ENCODE results near the gene DMAC1. TPM values are rescaled to one million over a fixed set of nuclear protein-coding genes. Genes with fewer than 3 reads are reported as not detected.

The DMAC1 gene
- total and polyA plus RNA-seq, 4 donors: 12.3 to 32.3 (median 20.3) TPM

DNA sequence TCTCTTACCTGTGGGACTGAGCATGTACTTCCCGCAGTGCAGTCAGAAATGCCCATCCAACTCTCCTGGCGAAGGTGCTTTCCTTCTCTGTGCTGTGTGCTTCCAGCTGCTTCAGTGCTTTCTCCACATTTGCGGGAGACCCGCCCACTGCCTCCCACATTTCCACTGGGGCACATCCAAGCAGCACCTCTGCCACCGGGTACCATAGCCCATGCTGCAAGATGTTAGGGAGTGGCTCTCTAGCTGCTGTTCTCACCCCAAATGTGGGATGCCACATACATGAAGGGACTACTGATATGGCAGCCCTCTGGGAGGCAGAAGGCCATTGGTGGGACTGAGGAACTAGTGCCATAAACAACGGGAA is 8.8 kb downstream of the DMAC1 start:
- Histone ChIP-seq H3K9me3 (ENCODE audit: control insufficient read depth, low read length) (no peaks in the 10 kb centered on the region), H3K4me1 (ENCODE audit: control insufficient read depth in 1 of 2, insufficient read depth in 2 of 2, low read length in 2 of 2) (no peaks in the 10 kb centered on the region), H3K36me3 (ENCODE audit: control insufficient read depth in 1 of 2, insufficient read depth in 2 of 2, low read length in 1 of 2) (peaks cover 2 to 3% of the 10 kb centered on the region in 2 donors), H3K27ac (ENCODE audit: low read depth in 1 of 2, low read length in 2 of 2) (no peak overlapping the region), H3K4me3 (ENCODE audit: low read length in 2 of 2) (no peak overlapping the region), H3K27me3 (ENCODE audit: control insufficient read depth in 1 of 2, insufficient read depth in 2 of 2, low read length in 1 of 2) (no peaks in the 10 kb centered on the region)
- 88 to 91% methylated on average over 6 of the region's 6 CpGs for WGBS, 2 donors
- DNase-seq (no peak), ATAC-seq (ENCODE audit: low FRiP score) (no peak)
- intact Hi-C loops (cut with DNase I): no loop called here

DNA sequence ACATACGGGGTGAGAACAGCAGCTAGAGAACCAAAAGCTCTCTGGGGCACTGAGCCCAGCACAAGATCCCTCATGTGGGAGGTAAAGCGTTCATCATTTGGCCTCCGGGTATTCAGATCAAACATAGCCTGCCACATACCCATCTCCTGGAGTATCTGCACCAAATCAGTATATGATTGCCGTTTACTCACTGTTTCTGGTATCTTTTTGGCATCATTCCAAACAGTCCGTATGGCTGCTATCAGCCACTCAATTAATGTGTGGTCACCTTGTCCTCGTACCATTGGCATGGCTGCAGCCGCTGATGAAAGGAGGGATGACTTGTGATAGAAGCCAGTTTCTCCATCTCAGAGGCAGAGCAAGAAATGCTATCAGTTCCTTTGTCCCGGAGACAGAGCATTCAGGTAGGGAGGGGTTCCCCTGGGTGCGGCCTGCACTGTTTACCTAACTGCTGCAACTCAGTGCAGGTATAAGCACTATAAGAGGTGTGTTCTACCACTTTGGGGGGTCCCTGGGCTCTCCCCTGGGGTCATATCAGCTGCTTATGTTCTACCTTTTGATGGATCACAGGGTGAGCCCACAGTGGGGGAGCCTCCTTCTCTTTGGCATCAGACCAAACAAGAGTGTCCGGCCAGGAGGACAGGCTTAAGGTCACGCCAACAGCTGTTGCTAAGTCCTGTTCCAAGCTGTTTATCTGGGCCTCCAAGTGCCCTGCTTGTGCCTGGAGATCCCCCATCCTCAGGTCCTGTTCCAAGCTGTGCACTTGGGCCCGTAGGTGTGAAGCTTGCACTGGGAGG is 9.4 kb downstream of the DMAC1 start:
- 72 to 78% methylated on average over 12 of the region's 12 CpGs for WGBS, 2 donors
- no peak for ATAC-seq (ENCODE audit: low FRiP score)
- intact Hi-C loops (cut with DNase I): no loop called here

GRCh38 chr9:7788772-7789171 is 10.8 kb downstream of the DMAC1 start:
- H3K36me3 ChIP-seq (ENCODE audit: control insufficient read depth in 1 of 2, insufficient read depth in 2 of 2, low read length in 1 of 2): peaks cover 0 to 3% of the 10 kb centered on the region in 2 donors
- no peaks in the 10 kb centered on the region for H3K4me1 ChIP-seq (ENCODE audit: control insufficient read depth in 1 of 2, insufficient read depth in 2 of 2, low read length in 2 of 2)
- 91 to 98% methylated on average over 3 of the region's 3 CpGs for WGBS, 2 donors
- no peaks in the 10 kb centered on the region for H3K27me3 ChIP-seq (ENCODE audit: control insufficient read depth in 1 of 2, insufficient read depth in 2 of 2, low read length in 1 of 2)
- no peak for DNase-seq
- no peak overlapping the region for H3K27ac ChIP-seq (ENCODE audit: low read depth in 1 of 2, low read length in 2 of 2)
- intact Hi-C loops (cut with DNase I): no loop called here
- no peak for ATAC-seq (ENCODE audit: low FRiP score)
- no peak overlapping the region for H3K4me3 ChIP-seq (ENCODE audit: low read length in 2 of 2)
- no peaks in the 10 kb centered on the region for H3K9me3 ChIP-seq (ENCODE audit: control insufficient read depth, low read length)

More for the DNA sequence above, 9.4 kb downstream of the DMAC1 start:
- Histone ChIP-seq H3K36me3 (ENCODE audit: control insufficient read depth in 1 of 2, insufficient read depth in 2 of 2, low read length in 1 of 2) (peaks cover 0 to 3% of the 10 kb centered on the region in 2 donors), H3K4me1 (ENCODE audit: control insufficient read depth in 1 of 2, insufficient read depth in 2 of 2, low read length in 2 of 2) (no peaks in the 10 kb centered on the region), H3K27ac (ENCODE audit: low read depth in 1 of 2, low read length in 2 of 2) (no peak overlapping the region), H3K9me3 (ENCODE audit: control insufficient read depth, low read length) (no peaks in the 10 kb centered on the region), H3K27me3 (ENCODE audit: control insufficient read depth in 1 of 2, insufficient read depth in 2 of 2, low read length in 1 of 2) (no peaks in the 10 kb centered on the region), H3K4me3 (ENCODE audit: low read length in 2 of 2) (no peak overlapping the region)
- DNase-seq: no peak

- Histone ChIP-seq H3K4me3 (ENCODE audit: low read length in 2 of 2) (no peak overlapping the region), H3K27ac (ENCODE audit: low read depth in 1 of 2, low read length in 2 of 2) (no peak overlapping the region), H3K4me1 (ENCODE audit: control insufficient read depth in 1 of 2, insufficient read depth in 2 of 2, low read length in 2 of 2) (no peaks in the 10 kb centered on the region), H3K9me3 (ENCODE audit: control insufficient read depth, low read length) (no peaks in the 10 kb centered on the region), H3K27me3 (ENCODE audit: control insufficient read depth in 1 of 2, insufficient read depth in 2 of 2, low read length in 1 of 2) (no peaks in the 10 kb centered on the region), H3K36me3 (ENCODE audit: control insufficient read depth in 1 of 2, insufficient read depth in 2 of 2, low read length in 1 of 2) (no peaks in the 10 kb centered on the region)
- ATAC-seq (ENCODE audit: low FRiP score) (no peak), DNase-seq (no peak)
- WGBS, 2 donors: 87 to 96% methylated on average over 3 of the region's 3 CpGs
- intact Hi-C loops (cut with DNase I): no loop called here
Measured at GRCh38 chr9:7785813-7786212, 13.8 kb downstream of the DMAC1 start.

DNA sequence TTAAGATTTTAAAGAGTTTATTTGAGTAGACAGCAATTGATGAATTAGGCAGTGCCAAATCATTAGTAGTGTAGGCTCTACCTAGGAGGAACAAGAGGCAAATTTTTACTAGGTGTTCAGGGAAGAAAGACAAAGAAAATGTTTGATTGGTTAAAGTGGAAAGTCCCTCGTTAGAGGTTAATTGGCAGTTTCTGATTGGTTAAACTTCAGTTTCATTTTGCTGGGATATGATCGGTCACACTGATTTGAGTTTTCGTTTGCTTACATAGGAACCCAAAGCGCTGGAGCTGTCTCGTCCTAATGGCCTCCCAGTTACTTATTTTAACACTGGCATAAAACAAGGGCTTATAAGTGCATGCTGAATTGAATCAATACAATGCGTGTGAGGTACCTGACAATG is 15.1 kb downstream of the DMAC1 start:
- no peak for DNase-seq
- intact Hi-C loops (cut with DNase I): no loop called here
- H3K36me3 ChIP-seq (ENCODE audit: control insufficient read depth in 1 of 2, insufficient read depth in 2 of 2, low read length in 1 of 2): no peaks in the 10 kb centered on the region
- ATAC-seq (ENCODE audit: low FRiP score): no peak
- H3K27me3 ChIP-seq (ENCODE audit: control insufficient read depth in 1 of 2, insufficient read depth in 2 of 2, low read length in 1 of 2): no peaks in the 10 kb centered on the region
- WGBS, 2 donors: 91 to 92% methylated on average over 6 of the region's 6 CpGs
- H3K9me3 ChIP-seq (ENCODE audit: control insufficient read depth, low read length): no peaks in the 10 kb centered on the region
- H3K4me1 ChIP-seq (ENCODE audit: control insufficient read depth in 1 of 2, insufficient read depth in 2 of 2, low read length in 2 of 2): no peaks in the 10 kb centered on the region
- H3K4me3 ChIP-seq (ENCODE audit: low read length in 2 of 2): no peak overlapping the region
- no peak overlapping the region for H3K27ac ChIP-seq (ENCODE audit: low read depth in 1 of 2, low read length in 2 of 2)

GRCh38 chr9:7783635-7784063 is 15.9 kb downstream of the DMAC1 start:
- H3K36me3 ChIP-seq (ENCODE audit: control insufficient read depth in 1 of 2, insufficient read depth in 2 of 2, low read length in 1 of 2): no peaks in the 10 kb centered on the region
- no peak overlapping the region for H3K4me3 ChIP-seq (ENCODE audit: low read length in 2 of 2)
- H3K27ac ChIP-seq (ENCODE audit: low read depth in 1 of 2, low read length in 2 of 2): no peak overlapping the region
- H3K9me3 ChIP-seq (ENCODE audit: control insufficient read depth, low read length): no peaks in the 10 kb centered on the region
- WGBS, 2 donors: 93% methylated on average over 5 of the region's 5 CpGs
- DNase-seq: no peak
- H3K4me1 ChIP-seq (ENCODE audit: control insufficient read depth in 1 of 2, insufficient read depth in 2 of 2, low read length in 2 of 2): no peaks in the 10 kb centered on the region
- no peaks in the 10 kb centered on the region for H3K27me3 ChIP-seq (ENCODE audit: control insufficient read depth in 1 of 2, insufficient read depth in 2 of 2, low read length in 1 of 2)
- intact Hi-C loops (cut with DNase I): no loop called here
- ATAC-seq (ENCODE audit: low FRiP score): no peak

DNA sequence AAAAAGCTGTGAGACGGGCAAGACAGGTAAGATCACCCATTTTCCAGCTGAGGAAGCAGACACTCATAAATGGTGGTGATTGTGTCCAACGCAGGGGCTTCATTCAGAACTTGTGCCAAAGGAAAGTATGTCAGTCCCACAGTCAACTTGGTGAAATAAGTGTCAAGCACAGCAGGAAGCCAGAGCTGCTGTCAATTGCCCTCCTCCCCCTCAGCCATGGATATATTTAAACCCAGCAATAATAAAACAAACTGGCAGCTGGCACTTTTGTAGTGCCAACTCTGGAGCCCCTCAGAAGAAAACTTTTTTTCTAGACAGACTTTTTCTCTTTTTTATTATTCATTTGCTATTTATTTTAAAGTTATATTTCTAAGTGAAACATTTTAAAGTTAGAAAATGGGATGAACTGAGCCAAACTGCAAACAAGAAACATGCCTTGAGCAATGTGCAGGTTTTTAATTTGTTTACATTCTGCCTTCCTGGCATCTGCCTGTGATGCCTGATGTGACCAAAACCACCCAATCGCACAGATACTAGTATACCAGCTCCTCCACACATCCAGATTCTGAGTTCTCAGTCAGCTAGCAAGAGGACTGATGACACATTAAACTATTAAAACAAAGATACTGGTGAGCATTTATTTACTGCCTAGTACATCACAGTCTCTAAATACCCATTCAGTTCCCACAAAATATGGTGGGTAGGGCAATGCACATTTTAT is 17.0 kb downstream of the DMAC1 start:
- intact Hi-C loops (cut with DNase I): no loop called here
- no peaks in the 10 kb centered on the region for H3K27me3 ChIP-seq (ENCODE audit: control insufficient read depth in 1 of 2, insufficient read depth in 2 of 2, low read length in 1 of 2)
- no peaks in the 10 kb centered on the region for H3K4me1 ChIP-seq (ENCODE audit: control insufficient read depth in 1 of 2, insufficient read depth in 2 of 2, low read length in 2 of 2)
- H3K9me3 ChIP-seq (ENCODE audit: control insufficient read depth, low read length): no peaks in the 10 kb centered on the region
- H3K4me3 ChIP-seq (ENCODE audit: low read length in 2 of 2): no peak overlapping the region
- no peaks in the 10 kb centered on the region for H3K36me3 ChIP-seq (ENCODE audit: control insufficient read depth in 1 of 2, insufficient read depth in 2 of 2, low read length in 1 of 2)
- no peak for DNase-seq
- no peak for ATAC-seq (ENCODE audit: low FRiP score)
- H3K27ac ChIP-seq (ENCODE audit: low read depth in 1 of 2, low read length in 2 of 2): no peak overlapping the region
- WGBS, 2 donors: 34 to 36% methylated on average over 3 of the region's 3 CpGs

DNA sequence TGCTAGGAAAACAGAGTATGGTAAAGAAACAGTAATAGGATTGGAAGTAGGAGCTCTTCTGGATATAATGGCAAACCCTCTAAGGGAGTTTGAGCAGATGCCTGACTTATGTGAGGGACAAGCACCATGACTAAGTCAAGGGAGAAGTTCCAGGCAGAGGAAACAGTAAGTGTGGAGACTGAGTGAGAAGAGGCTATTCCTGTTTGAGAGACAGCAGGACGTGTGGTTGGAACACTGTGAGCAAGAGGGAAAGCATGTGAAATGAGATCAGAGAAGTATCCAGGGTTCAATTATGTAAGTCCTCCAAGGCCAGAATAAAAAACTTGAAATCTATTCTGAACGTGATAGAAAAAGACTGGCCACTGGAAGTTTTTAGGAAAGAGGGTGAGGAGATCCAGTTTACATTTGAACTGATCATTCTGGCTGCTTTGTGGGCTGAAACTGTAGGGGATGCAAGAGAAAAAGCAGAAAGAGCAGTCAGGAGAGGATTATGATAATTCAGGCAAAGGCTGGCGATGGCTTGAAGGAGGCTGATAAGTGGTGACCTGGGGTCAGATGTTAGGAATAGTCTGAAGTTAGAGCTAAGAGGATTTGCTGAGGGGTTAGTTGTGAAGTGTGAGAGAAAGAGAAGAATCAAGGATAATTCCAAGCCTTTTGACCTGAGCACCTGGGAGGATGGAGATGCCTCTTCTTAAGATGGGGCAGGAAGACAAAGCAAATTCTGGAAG is 19.2 kb downstream of the DMAC1 start:
- intact Hi-C loops (cut with DNase I): no loop called here
- no peak overlapping the region for H3K4me3 ChIP-seq (ENCODE audit: low read length in 2 of 2)
- H3K4me1 ChIP-seq (ENCODE audit: control insufficient read depth in 1 of 2, insufficient read depth in 2 of 2, low read length in 2 of 2): no peaks in the 10 kb centered on the region
- no peaks in the 10 kb centered on the region for H3K36me3 ChIP-seq (ENCODE audit: control insufficient read depth in 1 of 2, insufficient read depth in 2 of 2, low read length in 1 of 2)
- no peak overlapping the region for H3K27ac ChIP-seq (ENCODE audit: low read depth in 1 of 2, low read length in 2 of 2)
- H3K27me3 ChIP-seq (ENCODE audit: control insufficient read depth in 1 of 2, insufficient read depth in 2 of 2, low read length in 1 of 2): no peaks in the 10 kb centered on the region
- H3K9me3 ChIP-seq (ENCODE audit: control insufficient read depth, low read length): no peaks in the 10 kb centered on the region
- DNase-seq: no peak
- no peak for ATAC-seq (ENCODE audit: low FRiP score)
- 36% methylated on average over 3 of the region's 3 CpGs for WGBS, 2 donors

Data from aorta (tissue), 5 donors.